ENCODE data around the gene RFTN1. TPM values are rescaled to one million over a fixed set of nuclear protein-coding genes. Genes with fewer than 3 reads are reported as not detected.

The RFTN1 gene
- total and polyA plus RNA-seq, 2 of the 8 experiments (the other 6 are each of a cell fraction or from before 2014, with no cell fraction given) = 4.6 to 6.7 TPM

GRCh38 chr3:16509721-16510619 lies 3.5 kb downstream of the RFTN1 start (continued):
- TF ChIP-seq CHD7 (IDR thresholded peaks at IDR 0.05; ENCODE audit: insufficient replicate concordance, low read length) (no peak), TEAD4 (IDR thresholded peaks at IDR 0.05; ENCODE audit: low read depth, low read length) (no peak), YY1 (IDR thresholded peaks at IDR 0.05; ENCODE audit: low read depth, low read length) (no peak), RXRA (IDR thresholded peaks at IDR 0.05; ENCODE audit: insufficient read depth, low read depth, low read length) (no peak), CTCF (IDR thresholded peaks at IDR 0.05; ENCODE audit: control extremely low read depth in 1 of 3, insufficient read depth in 1 of 3, low read depth in 1 of 3, low read length in 3 of 3) (no peak), SIRT6 (IDR thresholded peaks at IDR 0.05; ENCODE audit: low read length) (no peak)

Measured in H1 (cell line).